Coronary artery (tissue), 2 donors: Measurements from ENCODE around the gene KCNQ1.
A peak's percentile ranks its signal among the peaks of the same experiment; 100 is the strongest.

Source experiments
- DNase-seq: peaks from one replicate; pipeline ENCODE4 v3.0.0-alpha.2; 2017; ENCODE audit warnings: low spot score
- H3K27ac ChIP-seq, 2 donors: fragments of 200-600 bp; sonication (generic); one replicate each; pipeline ENCODE4 v1.5.1; 2016 to 2019
- H3K4me3 ChIP-seq: fragments of 200-600 bp; sonication (generic); 2 replicates; pipeline ENCODE4 v1.5.1; 2016; ENCODE audit warnings: mild to moderate bottlenecking, moderate library complexity
- TF ChIP-seq, protein P1 (sequence below): fragments of 200-600 bp; sonication (generic); IDR thresholded peaks from one replicate; pipeline ENCODE4 v1.5.1; 2019; ENCODE audit warnings: antibody characterized with exemption

The KCNQ1 gene

DNA sequence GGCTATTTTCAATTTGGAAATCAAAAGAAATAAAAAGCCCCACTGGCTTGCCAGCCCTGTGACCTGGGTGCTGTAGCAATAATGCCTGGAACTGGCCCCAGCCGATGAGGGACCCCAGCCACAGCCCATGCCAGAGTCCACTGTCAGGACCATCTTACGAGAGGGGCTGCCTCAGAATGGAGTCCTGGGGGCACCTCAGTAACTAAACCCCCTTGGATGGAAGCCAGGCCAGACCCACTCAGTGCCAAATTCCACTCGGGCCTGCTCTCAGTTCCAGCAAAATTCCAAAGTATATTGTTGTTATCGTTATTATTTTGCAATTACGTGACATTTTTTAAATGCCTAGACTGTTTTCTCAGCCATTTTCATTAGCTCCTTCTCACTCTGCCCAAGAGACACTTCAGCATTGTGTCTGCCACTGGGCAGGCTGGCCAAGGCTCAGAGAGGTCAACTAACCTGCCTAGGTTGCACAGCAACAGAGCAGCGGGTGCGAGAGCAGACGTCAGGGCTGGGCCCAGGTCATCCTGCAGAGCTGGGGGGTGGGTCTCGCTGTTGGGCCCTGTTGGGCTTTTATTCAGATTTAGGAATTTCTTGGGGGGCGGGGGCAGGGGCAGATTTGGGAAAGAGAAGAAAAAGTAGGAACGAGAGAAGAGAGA is 421.2 kb downstream of the KCNQ1 start:
- no peak overlapping the region for H3K4me3 ChIP-seq

DNA sequence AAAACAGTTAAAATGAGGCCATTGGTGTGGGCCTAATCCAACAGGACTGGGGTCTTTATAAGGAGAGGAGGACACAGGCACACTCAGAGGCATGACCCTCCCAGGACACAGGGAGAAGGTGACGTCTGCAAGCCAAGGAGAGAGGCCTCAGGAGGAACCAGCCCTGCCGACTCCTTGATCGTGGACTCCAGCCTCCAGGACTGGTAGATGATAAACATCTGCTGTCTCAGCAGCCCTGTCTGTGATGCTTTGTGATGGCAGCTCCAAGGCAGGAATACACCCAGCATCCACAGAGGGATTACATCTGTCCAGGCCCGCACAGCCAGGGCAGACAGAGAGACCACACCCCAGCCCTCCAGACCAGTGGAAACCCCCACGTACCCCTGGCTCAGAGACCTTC is 422.3 kb downstream of the KCNQ1 start:
- Histone ChIP-seq H3K27ac (no peak overlapping the region), H3K4me3 (no peak overlapping the region)
- TF ChIP-seq, protein P1, sequence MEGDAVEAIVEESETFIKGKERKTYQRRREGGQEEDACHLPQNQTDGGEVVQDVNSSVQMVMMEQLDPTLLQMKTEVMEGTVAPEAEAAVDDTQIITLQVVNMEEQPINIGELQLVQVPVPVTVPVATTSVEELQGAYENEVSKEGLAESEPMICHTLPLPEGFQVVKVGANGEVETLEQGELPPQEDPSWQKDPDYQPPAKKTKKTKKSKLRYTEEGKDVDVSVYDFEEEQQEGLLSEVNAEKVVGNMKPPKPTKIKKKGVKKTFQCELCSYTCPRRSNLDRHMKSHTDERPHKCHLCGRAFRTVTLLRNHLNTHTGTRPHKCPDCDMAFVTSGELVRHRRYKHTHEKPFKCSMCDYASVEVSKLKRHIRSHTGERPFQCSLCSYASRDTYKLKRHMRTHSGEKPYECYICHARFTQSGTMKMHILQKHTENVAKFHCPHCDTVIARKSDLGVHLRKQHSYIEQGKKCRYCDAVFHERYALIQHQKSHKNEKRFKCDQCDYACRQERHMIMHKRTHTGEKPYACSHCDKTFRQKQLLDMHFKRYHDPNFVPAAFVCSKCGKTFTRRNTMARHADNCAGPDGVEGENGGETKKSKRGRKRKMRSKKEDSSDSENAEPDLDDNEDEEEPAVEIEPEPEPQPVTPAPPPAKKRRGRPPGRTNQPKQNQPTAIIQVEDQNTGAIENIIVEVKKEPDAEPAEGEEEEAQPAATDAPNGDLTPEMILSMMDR = no peak
- DNase-seq = no peak

More for the DNA sequence above, 421.2 kb downstream of the KCNQ1 start:
- TF ChIP-seq, protein P1 = no peak
- no peak overlapping the region for H3K27ac ChIP-seq
- DNase-seq = no peak

DNA sequence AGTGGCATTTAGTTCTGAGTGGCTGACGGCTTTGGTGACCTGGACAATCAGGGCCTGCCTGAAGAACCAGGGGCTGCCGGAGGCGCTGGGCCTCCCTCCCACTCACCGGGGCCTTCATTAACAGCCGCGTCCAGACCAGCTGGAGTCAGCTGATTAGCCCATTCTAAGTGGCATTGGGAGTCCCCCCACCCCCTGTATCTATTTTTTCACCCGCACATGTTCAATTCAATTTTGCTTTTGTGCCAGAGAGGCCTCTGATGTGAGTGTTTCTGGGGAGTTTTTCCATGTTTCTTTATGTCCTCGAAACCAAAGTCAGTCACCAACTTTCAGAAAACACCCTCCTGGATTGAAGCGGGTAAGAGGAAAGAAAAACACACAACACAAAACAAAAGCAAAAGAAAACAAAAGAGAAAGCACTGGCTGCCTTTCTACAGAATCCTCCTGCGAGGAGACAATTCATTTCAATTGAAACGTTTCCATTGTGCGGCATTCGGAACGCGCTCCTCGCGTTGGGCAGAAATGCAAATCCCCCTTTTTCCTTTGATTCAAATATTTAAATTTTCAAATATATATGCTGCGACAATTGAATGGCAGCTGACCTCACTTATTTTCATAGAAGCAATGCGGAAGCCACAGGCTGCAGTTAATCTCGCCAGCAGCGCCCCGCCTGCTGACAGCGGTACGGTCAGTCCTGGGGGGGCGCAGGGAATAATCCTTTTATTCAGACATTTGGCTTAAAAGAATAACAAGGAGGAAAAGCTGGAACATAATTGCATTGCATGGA is 423.1 kb downstream of the KCNQ1 start:
- Histone ChIP-seq H3K27ac (no peak overlapping the region), H3K4me3 (peak overlapping the region; percentile 51)
- TF ChIP-seq, protein P1 = no peak
- no peak for DNase-seq

DNA sequence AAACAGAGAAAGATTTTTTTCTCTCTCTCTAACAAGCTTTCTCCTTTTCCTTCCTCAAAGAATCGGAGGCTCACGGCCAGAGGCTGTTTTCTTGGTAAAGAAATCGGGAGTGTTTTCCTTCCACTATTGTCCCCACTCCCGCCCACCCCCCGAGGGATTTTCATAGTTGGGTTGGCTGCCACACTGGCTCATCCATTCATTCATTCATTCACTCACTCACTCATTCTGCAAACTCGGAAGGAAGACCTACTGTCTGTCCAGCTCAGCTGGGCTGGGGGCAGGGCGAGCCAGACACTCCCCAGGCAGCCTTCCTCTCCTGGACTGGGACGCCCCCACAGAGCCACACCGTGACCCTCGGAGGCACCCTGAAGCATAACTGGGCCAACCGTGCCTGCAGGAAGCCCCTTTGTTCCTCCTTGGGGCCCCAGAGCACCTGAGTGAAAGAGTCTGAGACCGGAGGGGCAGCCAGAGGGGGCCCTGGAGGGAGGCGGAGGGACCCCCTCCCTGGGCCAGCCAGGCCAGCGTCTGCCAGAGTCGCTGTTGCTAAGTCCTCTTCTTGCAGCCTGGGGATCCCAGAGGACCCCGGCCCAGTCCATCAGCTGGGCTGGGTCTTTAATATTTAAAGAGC is 423.8 kb downstream of the KCNQ1 start:
- no peak for DNase-seq
- H3K4me3 ChIP-seq = peak overlapping the region; percentile 51
- TF ChIP-seq, protein P1 = no peak
- H3K27ac ChIP-seq = no peak overlapping the region

DNA sequence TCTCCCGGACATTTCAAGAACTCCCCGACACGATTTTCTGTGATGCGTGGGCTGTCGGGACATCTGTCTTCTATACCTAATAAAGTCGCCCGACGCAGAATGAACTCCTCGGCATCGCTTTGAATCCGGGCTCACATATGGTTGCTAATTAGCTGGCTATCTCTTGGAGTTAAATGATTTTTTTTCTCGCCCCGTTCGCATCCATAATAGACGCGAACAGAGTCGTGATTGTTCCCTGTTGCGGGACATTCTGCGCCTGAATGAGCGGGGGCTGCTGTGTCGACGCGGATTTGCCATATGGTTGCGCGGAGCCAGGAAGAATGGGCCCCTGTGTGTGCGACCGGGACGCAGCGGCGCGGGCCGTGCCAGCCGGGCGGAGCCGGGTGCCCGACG is 424.3 kb downstream of the KCNQ1 start:
- H3K4me3 ChIP-seq = peak overlapping the region; percentile 14
- no peak overlapping the region for H3K27ac ChIP-seq
- no peak for DNase-seq
- TF ChIP-seq, protein P1 = no peak

DNA sequence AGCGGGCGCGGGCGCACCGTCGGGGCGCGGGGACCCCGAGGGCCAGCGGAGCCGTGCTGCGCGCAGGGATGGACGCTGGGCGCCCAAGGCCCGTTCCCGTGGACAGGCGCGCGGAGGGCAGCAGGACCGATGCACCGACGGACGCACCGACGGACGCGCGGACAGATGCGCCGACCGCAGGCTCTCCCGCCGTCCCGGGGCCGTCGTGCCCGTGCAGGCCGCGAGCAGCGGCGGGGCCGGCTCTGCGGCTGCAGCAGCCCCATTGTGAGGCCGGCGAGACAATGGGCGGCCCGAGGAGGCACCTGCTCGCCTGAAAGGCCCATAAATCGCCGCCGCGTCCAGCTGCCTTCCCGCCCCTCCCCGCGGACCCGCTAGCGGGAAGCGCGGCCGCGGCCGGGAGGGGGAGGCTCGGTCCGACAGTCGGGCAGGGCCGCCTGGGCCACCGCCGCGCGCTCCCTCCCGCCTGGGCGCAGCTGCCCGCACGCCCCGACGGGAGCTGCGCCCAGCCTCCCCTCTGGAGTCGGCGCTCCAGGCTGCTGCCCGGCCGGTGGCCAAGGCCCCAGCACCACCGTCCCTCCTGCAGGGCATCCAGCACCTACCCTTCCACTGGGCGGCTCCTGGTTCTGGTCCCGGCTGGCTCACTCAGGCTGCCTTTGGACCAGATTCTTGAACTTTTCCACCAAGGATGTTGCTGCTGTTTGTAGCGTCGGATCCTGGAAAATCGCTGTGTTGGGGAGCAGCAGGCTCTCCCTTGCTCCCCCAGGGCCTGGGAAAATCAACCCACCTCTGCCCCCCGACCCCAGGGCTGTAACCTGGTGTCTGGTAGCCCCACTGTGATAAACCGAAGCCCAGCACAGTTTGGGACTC is 425.0 kb downstream of the KCNQ1 start:
- DNase-seq = no peak
- TF ChIP-seq, protein P1 = no peak
- Histone ChIP-seq H3K4me3 (peak overlapping the region; percentile 14), H3K27ac (no peak overlapping the region)
